ENCODE results near the gene LAMB1.

The LAMB1 gene

GRCh38 chr7:108016841-108017775 lies 14.1 kb upstream of the LAMB1 start:
- no peak for DNase-seq

GRCh38 chr7:108015740-108016139 lies 12.8 kb upstream of the LAMB1 start:
- no peak for DNase-seq

GRCh38 chr7:108014747-108015682 lies 12.1 kb upstream of the LAMB1 start:
- no peak for DNase-seq

- no peak for DNase-seq
Measured at GRCh38 chr7:108014215-108014614, 11.3 kb upstream of the LAMB1 start.

GRCh38 chr7:108012499-108013430 lies 9.8 kb upstream of the LAMB1 start:
- no peak for DNase-seq

- no peak for DNase-seq
Measured at GRCh38 chr7:108010377-108010776, 7.4 kb upstream of the LAMB1 start.

GRCh38 chr7:108009873-108010272 lies 6.9 kb upstream of the LAMB1 start:
- no peak for DNase-seq

GRCh38 chr7:108008827-108009226 lies 5.9 kb upstream of the LAMB1 start:
- no peak for DNase-seq

- DNase-seq: no peak
Measured at GRCh38 chr7:108008240-108008639, 5.3 kb upstream of the LAMB1 start.

- no peak for DNase-seq
Measured at GRCh38 chr7:108007762-108008161, 4.8 kb upstream of the LAMB1 start.

GRCh38 chr7:108007261-108007660 lies 4.3 kb upstream of the LAMB1 start:
- no peak for DNase-seq

GRCh38 chr7:108004220-108005142 lies 1.5 kb upstream of the LAMB1 start:
- DNase-seq: no peak

- DNase-seq: no peak
Measured at GRCh38 chr7:108003599-108003935, 606 bp upstream of the LAMB1 start.

GRCh38 chr7:108001764-108002725 lies 916 bp downstream of the LAMB1 start:
- DNase-seq: no peak

- DNase-seq: no peak
Measured at GRCh38 chr7:108000875-108001763, 1.8 kb downstream of the LAMB1 start.

- no peak for DNase-seq
Measured at GRCh38 chr7:107999779-108000560, 3.0 kb downstream of the LAMB1 start.

- DNase-seq: no peak
Measured at GRCh38 chr7:107998660-107999480, 4.1 kb downstream of the LAMB1 start.
